HepG2 (cell line): Measurements from ENCODE around the gene SDCCAG8. TPM values are rescaled to one million over a fixed set of nuclear protein-coding genes. Genes with fewer than 3 reads are reported as not detected.

Experiments used
- ARID3A ChIP-seq: IDR thresholded peaks from 2 replicates; pipeline ENCODE4 v1.6.1; 2012; ENCODE audit warnings: low read depth, low read length, improper control_type of control experiment
- FOXK2 ChIP-seq: fragments of 450-650 bp; IDR thresholded peaks from 2 replicates; pipeline ENCODE4 v1.6.1; 2016
- HINFP ChIP-seq: sonication (generic); formaldehyde crosslinking; IDR thresholded peaks from 2 replicates; pipeline ENCODE4 v1.4.0; 2020; ENCODE audit warnings: low read depth, mild to moderate bottlenecking, missing genetic modification reagents
- KDM1A ChIP-seq: IDR thresholded peaks from 2 replicates; pipeline ENCODE4 v1.6.1; 2016; ENCODE audit warnings: missing compliant biosample characterization
- MEF2D ChIP-seq: sonication (generic); formaldehyde crosslinking; IDR thresholded peaks from 2 replicates; pipeline ENCODE4 v1.5.1; 2020; ENCODE audit warnings: mild to moderate bottlenecking, missing genetic modification reagents
- NRL ChIP-seq: sonication (generic); formaldehyde crosslinking; IDR thresholded peaks from 2 replicates; pipeline ENCODE4 v1.5.0; 2020; ENCODE audit warnings: missing genetic modification reagents, mild to moderate bottlenecking, moderate library complexity, borderline replicate concordance
- RBM39 ChIP-seq: fragments of 200-400 bp; formaldehyde crosslinking; IDR thresholded peaks from one replicate; pipeline ENCODE4 v1.6.1; 2018; ENCODE audit warnings: antibody characterized with exemption, mild to moderate bottlenecking, low read depth, low read length; ENCODE audit not compliant: poor library complexity, severe bottlenecking
- RXRB ChIP-seq: IDR thresholded peaks from 2 replicates; pipeline ENCODE4 v1.6.1; 2016; ENCODE audit warnings: borderline replicate concordance, missing genetic modification reagents, missing compliant biosample characterization
- SRF ChIP-seq: IDR thresholded peaks from 2 replicates; pipeline ENCODE4 v1.6.1; 2011; ENCODE audit warnings: mild to moderate bottlenecking, low read depth, low read length, moderate library complexity
- ZBTB43 ChIP-seq: sonication (generic); formaldehyde crosslinking; conservative IDR thresholded peaks from 2 replicates; pipeline ENCODE4 v1.4.0; 2020; ENCODE audit warnings: missing genetic modification reagents
- ZNF607 ChIP-seq: sonication (generic); formaldehyde crosslinking; IDR thresholded peaks from 2 replicates; pipeline ENCODE4 v1.5.1; 2020; ENCODE audit warnings: missing genetic modification reagents, mild to moderate bottlenecking, borderline replicate concordance
- ZNF891 ChIP-seq: sonication (generic); formaldehyde crosslinking; IDR thresholded peaks from 2 replicates; pipeline ENCODE4 v1.5.0; 2020; ENCODE audit warnings: mild to moderate bottlenecking, missing genetic modification reagents
- polyA plus RNA-seq, 8 experiments: library from polyadenylated mRNA; depleted of rRNA in 3 of 8; stranded (reverse) in 7 of 8; unstranded in 1 of 8; fragments of >200 nt; fragmentation: Illumina TruSeq in 4 of 8; extraction: Trizol in 4 of 8; gene quantifications; 2 replicates each; pipeline versions ENCODE4 v1.2.1 to v1.2.3, GENCODE V29; 2011 to 2016; ENCODE audit warnings: low read depth in 4 of 8, missing spikeins in 1 of 8, mixed read lengths in 1 of 8; ENCODE audit not compliant: insufficient read depth in 1 of 8
- total RNA-seq, 5 experiments: library from RNA; depleted of rRNA; stranded (reverse); fragments of >200 nt; fragmentation: Illumina TruSeq; extraction: Trizol; gene quantifications; 2 replicates each; pipeline ENCODE4 v1.2.3, GENCODE V29; 2016; ENCODE audit warnings: low read depth in 1 of 5
- TF ChIP-seq, protein P1 (sequence below): sonication (generic); formaldehyde crosslinking; IDR thresholded peaks from 2 replicates; pipeline ENCODE4 v1.4.0; 2020; ENCODE audit warnings: missing genetic modification reagents, borderline replicate concordance
- TF ChIP-seq, protein P2 (sequence below): sonication (generic); formaldehyde crosslinking; IDR thresholded peaks from 2 replicates; pipeline ENCODE4 v1.4.0; 2020; ENCODE audit warnings: mild to moderate bottlenecking, missing genetic modification reagents
- TF ChIP-seq, protein P3 (sequence below): sonication (generic); formaldehyde crosslinking; IDR thresholded peaks from 2 replicates; pipeline ENCODE4; 2020; ENCODE audit warnings: missing genetic modification reagents, mild to moderate bottlenecking, borderline replicate concordance

The SDCCAG8 gene
- total and polyA plus RNA-seq, 2 of the 13 experiments (the other 11 are each of a cell fraction or from before 2014, with no cell fraction given), result 9.5 to 13.4 TPM

- TF ChIP-seq, protein P1, sequence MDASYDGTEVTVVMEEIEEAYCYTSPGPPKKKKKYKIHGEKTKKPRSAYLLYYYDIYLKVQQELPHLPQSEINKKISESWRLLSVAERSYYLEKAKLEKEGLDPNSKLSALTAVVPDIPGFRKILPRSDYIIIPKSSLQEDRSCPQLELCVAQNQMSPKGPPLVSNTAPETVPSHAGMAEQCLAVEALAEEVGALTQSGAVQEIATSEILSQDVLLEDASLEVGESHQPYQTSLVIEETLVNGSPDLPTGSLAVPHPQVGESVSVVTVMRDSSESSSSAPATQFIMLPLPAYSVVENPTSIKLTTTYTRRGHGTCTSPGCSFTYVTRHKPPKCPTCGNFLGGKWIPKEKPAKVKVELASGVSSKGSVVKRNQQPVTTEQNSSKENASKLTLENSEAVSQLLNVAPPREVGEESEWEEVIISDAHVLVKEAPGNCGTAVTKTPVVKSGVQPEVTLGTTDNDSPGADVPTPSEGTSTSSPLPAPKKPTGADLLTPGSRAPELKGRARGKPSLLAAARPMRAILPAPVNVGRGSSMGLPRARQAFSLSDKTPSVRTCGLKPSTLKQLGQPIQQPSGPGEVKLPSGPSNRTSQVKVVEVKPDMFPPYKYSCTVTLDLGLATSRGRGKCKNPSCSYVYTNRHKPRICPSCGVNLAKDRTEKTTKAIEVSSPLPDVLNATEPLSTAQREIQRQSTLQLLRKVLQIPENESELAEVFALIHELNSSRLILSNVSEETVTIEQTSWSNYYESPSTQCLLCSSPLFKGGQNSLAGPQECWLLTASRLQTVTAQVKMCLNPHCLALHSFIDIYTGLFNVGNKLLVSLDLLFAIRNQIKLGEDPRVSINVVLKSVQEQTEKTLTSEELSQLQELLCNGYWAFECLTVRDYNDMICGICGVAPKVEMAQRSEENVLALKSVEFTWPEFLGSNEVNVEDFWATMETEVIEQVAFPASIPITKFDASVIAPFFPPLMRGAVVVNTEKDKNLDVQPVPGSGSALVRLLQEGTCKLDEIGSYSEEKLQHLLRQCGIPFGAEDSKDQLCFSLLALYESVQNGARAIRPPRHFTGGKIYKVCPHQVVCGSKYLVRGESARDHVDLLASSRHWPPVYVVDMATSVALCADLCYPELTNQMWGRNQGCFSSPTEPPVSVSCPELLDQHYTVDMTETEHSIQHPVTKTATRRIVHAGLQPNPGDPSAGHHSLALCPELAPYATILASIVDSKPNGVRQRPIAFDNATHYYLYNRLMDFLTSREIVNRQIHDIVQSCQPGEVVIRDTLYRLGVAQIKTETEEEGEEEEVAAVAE (CRISPR knock-in tag), result no peak
- TF ChIP-seq SRF (no peak), HINFP (CRISPR knock-in tag) (no peak), ZNF607 (CRISPR knock-in tag) (peak; percentile 88), ZBTB43 (CRISPR knock-in tag) (peak; percentile 76), RBM39 (no peak), FOXK2 (no peak), ARID3A (peak; percentile 60), RXRB (peak; percentile 80), KDM1A (CRISPR knock-in tag) (peak; percentile 43; the same call in 1 of the 2 replicates), NRL (CRISPR knock-in tag) (peak; percentile 52; the same call in 1 of the 2 replicates), ZNF891 (CRISPR knock-in tag) (no peak), MEF2D (peak; percentile 85; the same call in 1 of the 2 replicates)
- TF ChIP-seq, protein P2, sequence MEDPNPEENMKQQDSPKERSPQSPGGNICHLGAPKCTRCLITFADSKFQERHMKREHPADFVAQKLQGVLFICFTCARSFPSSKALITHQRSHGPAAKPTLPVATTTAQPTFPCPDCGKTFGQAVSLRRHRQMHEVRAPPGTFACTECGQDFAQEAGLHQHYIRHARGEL (CRISPR knock-in tag), result no peak
- TF ChIP-seq, protein P3, sequence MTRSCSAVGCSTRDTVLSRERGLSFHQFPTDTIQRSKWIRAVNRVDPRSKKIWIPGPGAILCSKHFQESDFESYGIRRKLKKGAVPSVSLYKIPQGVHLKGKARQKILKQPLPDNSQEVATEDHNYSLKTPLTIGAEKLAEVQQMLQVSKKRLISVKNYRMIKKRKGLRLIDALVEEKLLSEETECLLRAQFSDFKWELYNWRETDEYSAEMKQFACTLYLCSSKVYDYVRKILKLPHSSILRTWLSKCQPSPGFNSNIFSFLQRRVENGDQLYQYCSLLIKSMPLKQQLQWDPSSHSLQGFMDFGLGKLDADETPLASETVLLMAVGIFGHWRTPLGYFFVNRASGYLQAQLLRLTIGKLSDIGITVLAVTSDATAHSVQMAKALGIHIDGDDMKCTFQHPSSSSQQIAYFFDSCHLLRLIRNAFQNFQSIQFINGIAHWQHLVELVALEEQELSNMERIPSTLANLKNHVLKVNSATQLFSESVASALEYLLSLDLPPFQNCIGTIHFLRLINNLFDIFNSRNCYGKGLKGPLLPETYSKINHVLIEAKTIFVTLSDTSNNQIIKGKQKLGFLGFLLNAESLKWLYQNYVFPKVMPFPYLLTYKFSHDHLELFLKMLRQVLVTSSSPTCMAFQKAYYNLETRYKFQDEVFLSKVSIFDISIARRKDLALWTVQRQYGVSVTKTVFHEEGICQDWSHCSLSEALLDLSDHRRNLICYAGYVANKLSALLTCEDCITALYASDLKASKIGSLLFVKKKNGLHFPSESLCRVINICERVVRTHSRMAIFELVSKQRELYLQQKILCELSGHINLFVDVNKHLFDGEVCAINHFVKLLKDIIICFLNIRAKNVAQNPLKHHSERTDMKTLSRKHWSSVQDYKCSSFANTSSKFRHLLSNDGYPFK (CRISPR knock-in tag), result peak; percentile 61; the same call in 1 of the 2 replicates
Observed at GRCh38 chr1:243505986-243506689, 250.3 kb downstream of the SDCCAG8 start (continued).
